HG02759 (cell line): ENCODE measurements around the gene BEAN1.
"Not testable (repeated sequence)": the region's sequence is repeated elsewhere in the genome, so short reads cannot be mapped to it uniquely, and the experiment has no call there.

Experiments
- ATAC-seq: cut with Tn5 transposase; IDR thresholded peaks from one replicate; pipeline ENCODE4 v1.9.1; 2021; ENCODE audit warnings: mild to moderate bottlenecking, moderate library complexity; ENCODE audit not compliant: unreplicated experiment

The BEAN1 gene

DNA sequence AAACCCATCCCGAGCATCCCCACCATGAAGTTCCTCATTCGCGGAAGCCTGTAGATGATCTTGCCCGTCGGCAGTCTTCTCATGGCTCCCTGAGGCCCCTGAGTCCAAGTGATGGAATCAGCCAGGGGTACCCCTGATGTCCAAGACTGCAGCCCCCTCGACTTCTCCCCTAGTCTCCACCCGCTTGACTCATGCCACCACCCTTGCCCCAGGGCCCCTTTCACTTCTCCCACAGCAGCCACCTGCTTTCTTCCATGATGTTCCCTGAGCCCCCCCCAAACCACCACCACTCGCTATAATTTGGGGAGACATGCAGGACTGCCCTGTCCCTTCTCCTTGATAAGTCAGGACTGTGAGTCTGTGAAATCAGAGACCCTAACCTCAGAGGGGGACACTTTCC lies 11.4 kb downstream of the BEAN1 start:
- no peak for ATAC-seq

DNA sequence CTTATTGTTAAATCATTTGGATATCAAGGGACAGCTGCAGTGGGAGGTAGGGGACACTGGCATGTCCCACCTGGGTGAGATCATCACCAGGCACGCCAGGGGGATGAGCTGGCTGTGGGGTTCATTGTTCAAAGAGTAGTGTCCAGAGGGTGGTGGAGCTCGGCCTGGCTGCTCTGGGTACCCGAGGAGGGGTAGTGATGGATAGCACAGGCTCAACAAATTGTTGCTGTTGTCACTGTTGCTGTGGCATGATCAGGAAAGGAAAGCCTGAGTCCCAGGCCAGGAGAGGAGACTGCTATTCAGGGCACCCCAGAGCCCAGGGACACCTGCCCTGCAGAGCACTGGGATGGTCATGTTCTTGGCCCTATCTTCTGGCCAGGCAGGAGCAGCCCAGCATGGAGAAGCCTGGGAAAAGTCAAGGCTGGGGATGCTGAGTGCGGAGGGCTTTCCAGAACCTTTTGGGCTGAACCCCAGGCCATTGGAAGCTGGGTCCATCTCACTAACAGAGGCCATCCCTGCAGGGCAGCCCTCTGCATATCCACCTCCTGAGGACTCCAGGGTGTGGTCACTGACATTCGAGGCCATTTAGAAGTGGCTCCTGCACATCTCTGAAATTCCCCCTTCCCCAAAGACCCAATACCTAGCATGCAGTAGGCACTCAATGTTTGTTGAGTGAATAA lies 12.1 kb downstream of the BEAN1 start:
- no peak for ATAC-seq

- ATAC-seq: no peak
These were observed 13.2 kb downstream of the BEAN1 start for GRCh38 chr16:66440271-66440802.

DNA sequence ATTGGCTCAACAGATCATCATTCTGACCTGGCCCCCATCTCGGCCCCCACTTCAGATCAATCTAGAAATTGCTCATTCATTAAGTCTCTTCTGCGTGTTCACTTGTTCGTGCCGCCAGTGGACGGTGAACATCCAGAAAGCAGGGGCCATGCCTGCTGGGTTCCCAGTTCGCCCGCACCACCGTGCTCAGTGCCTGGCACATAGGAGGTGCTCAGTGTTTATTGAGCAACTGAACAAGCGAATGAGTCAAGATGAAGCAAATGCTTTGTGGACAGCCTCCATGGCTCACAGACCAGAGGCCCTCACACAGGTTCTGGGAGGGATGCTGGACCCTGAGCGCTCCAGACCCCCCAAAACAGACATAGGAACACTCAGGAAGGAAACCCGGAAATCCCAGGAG lies 13.9 kb downstream of the BEAN1 start:
- ATAC-seq: no peak

DNA sequence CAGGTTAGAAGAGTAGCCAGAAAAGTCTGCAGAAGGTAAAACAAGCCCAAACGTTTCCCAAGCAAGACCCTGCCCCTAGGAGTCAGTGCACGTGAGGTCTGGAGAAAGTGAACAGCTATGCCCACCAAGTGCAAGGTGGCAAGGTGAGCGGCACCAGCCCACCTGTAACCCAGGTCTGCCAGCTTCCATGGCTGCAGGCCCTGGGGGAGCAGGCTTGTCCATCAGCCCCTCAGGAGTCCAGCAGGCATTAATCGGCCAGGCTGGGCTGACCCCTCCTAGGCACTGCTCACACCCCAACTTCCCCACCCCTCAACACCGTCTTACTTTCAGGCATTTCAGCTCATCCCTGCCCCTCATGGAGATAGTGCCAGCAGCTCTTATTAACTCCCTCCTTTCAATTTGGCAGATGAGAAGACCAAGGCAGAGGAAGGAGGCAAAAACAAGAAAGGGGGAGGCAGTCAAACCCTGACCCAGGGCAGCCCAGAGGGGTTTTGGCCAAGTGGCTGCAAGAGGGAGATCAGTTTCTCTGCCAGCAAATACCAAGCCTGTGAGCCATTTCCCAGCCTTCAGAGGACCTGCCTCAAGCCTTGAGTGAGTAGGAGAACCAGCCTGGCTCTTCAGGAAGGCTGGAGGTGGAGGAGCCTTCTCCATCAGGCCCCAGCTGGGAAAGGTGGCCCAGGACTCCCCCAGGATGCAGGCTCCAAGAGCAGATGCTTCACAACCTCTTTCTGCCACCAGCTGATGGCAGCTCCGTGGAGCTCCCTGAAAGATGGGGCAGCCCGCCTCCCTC lies 14.7 kb downstream of the BEAN1 start:
- no peak for ATAC-seq

GRCh38 chr16:66442502-66443268 lies 15.6 kb downstream of the BEAN1 start:
- no peak for ATAC-seq

GRCh38 chr16:66443269-66443652 lies 16.2 kb downstream of the BEAN1 start:
- no peak for ATAC-seq

- ATAC-seq: no peak
These were observed 17.0 kb downstream of the BEAN1 start for GRCh38 chr16:66444049-66444481.

DNA sequence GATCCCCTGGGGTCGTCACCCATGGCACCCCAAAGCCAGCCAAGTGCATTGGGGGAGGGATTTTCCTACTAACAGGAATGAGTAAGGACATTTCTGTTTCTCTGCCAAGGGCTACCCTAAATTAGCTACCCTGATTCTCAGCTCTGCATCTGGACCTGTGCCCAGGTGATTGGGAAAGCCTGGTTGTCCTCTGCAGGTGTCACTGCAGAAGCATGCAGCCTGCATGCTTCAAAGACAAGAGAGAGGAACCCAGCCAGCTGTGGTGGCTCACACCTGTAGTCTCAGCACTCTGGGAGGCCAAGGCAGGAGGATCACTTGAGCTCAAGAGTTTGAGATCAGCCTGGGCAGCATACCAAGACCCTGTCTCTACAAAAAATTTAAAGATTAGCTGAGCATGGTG lies 19.6 kb downstream of the BEAN1 start:
- no peak for ATAC-seq

DNA sequence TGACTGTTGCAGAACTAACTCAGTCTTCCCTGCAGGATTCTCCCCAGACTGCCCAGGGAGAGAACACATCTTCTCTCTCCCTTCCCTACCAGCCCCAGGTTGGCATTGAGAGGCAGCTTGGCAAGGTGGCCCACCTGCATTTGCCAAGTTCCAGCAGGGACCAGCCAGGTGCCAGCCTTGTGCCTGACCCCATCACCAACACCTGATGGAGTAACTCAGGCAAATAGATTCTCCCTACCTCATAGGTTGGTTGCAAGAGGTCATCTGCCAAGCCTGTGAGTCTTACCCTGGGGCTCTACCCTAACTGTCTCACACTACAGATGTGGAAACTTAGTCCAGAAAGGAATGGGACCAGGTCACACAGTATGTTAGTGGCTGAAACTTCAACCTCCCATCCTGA lies 20.4 kb downstream of the BEAN1 start:
- no peak for ATAC-seq

DNA sequence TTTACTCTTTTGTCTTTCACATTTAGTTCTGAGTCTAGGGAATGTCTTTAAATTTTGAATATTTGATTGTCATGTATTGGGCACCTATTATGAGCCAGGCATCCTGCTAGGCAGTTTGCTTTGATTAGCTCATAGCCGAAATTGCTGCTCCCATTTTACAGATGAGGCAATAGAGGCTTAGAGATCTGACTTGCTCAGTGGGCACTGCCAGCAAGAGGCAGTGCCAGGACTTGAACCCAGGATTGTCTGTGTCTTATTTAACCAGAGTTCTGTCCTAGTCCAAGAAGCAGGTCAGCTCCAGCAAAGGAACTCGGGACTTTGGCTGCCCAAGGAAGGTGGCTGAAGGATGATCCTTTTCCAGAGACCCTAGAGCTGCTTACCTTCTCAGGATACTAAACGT lies 24.5 kb downstream of the BEAN1 start:
- ATAC-seq: no peak

GRCh38 chr16:66453230-66453629 lies 26.1 kb downstream of the BEAN1 start:
- not testable (repeated sequence) for ATAC-seq

- no peak for ATAC-seq
These were observed 27.7 kb downstream of the BEAN1 start for GRCh38 chr16:66454751-66455150.

DNA sequence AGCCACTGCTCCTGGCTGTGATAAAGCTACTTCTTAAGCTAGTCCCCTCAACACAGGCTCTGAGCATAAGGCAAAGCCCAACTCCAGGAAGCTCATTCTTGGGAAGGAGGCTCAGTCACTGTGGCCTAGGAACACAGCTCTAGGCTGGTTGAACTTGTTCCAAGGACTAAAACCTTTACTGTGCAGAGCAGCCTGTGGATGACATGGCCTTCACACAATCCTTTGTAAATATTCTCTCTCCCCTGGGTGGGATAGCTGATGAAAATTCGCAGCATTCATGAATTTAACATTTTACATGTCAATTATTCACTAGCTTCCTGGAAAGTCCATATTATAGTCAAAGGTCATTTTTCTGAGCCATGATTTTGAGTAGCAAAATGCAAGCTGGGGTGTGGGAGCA lies 28.9 kb downstream of the BEAN1 start:
- no peak for ATAC-seq

DNA sequence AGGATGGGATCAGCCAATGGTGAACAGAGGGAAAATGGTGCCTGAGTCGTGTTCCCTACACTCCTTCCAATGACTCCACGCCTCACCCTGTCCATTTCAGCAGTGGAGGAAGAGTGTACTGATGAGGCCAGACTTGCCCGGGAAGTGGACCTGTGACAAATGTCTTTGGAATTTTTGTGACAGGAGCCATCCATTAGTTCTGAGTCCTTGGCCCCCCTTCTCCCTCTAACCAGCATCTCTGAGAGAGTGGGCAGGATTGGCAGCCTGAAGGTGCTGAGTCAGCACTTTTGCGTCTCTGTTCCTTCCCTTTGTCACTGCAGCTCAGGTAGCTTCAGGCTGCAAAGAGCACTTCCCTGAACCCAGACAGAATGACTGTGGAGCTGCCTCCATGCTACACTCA lies 30.8 kb downstream of the BEAN1 start:
- no peak for ATAC-seq

DNA sequence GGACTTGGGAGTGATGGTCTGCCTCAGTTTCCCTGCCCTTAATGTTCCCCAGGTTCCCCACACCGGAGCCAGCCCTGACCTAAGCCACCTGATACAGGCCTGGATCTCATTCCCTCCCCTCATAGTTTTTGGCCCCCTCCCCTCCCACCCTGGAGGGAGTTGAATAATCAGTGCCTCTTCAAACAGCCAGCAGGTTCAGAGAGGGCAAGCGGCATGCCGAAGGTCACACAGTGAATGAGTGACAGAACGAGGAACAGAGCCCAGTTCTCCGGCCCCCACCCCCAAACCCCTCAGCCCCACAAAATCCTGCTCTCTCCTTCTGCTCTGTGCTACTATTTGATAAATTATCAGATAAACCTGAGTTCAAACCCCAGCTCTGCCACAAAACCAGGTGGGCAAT lies 31.2 kb downstream of the BEAN1 start:
- no peak for ATAC-seq

- ATAC-seq: no peak
These were observed 31.8 kb downstream of the BEAN1 start for GRCh38 chr16:66458853-66459252.

DNA sequence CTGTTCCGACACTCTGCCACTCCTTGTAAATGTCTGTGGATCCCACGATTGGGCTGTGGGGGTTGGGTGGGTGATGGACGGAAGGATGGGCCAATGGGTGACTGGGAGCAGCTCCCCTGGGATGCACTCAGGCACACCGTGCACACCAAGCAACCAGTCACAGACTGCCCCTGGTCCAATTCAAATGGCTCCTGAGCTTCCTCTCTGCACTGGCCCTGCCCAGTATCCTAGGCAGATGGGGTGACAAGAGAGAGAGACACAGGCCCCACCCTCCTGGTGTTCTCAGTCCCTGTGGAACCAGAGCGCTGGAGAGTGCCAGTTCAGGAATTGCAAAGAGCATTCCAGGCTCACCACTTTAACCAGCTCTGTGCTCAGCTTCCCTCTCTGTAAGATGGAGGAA lies 32.8 kb downstream of the BEAN1 start:
- no peak for ATAC-seq

- ATAC-seq: no peak
These were observed 33.6 kb downstream of the BEAN1 start for GRCh38 chr16:66460703-66461102.

DNA sequence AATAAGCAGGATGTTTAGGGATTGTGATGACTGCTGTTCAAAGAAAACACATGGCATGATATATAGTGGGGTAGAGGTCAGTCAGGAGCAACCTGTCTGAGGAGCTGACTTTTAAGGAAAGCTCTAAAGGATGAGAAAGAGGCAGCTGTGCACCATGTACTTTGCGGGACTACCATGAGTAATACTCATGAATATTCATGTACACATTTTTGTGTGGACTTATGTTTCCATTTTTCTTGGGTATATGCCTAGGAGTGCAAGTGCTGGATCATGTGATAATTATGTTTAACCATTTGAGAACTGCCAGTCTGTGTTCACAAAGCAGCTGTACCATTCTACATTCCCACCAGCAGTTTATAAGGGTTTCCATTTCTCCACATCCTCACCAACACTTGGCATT lies 35.8 kb downstream of the BEAN1 start:
- ATAC-seq: no peak

DNA sequence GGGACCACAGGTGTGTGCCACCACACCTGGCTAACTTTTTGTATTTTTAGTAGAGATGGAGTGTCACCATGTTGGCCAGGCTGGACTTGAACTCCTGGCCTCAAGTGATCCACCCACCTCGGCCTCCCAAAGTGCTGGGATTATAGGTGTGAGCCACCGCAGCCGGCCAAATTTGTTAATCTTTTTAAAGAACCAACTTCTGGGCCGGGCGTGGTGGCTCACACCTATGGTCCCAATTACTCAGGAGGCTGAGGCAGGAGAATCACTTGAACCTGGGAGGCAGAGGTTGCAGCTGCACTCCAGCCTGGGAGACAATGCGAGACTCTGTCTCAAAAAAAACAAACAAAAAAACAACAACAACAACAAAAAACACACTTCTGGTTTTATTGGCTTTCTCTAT lies 38.9 kb downstream of the BEAN1 start:
- ATAC-seq: not testable (repeated sequence)

- ATAC-seq: not testable (repeated sequence)
These were observed 39.5 kb downstream of the BEAN1 start for GRCh38 chr16:66466636-66467035.
